ENCODE results near the gene ETFBKMT.

DNA sequence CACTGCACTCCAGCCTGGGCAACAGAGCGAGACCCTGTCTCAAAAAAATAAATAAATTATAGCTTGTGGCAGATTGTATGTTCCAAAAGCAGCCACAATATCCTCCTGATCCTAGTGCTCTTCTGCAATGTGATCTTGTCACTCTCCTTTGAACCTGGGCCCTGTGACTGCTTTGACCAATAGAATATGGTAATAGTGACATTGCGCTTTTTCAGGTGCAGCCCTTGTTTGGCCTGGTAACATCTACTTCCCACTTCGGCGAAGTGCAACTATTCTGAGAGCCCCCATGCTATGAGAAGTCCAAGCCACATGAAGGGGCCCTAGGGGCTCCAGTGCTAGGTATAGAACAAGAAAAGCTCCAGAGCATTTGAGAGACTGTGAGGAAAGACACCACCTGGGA lies 37.5 kb upstream of the ETFBKMT start:
- TF ChIP-seq, protein P1, sequence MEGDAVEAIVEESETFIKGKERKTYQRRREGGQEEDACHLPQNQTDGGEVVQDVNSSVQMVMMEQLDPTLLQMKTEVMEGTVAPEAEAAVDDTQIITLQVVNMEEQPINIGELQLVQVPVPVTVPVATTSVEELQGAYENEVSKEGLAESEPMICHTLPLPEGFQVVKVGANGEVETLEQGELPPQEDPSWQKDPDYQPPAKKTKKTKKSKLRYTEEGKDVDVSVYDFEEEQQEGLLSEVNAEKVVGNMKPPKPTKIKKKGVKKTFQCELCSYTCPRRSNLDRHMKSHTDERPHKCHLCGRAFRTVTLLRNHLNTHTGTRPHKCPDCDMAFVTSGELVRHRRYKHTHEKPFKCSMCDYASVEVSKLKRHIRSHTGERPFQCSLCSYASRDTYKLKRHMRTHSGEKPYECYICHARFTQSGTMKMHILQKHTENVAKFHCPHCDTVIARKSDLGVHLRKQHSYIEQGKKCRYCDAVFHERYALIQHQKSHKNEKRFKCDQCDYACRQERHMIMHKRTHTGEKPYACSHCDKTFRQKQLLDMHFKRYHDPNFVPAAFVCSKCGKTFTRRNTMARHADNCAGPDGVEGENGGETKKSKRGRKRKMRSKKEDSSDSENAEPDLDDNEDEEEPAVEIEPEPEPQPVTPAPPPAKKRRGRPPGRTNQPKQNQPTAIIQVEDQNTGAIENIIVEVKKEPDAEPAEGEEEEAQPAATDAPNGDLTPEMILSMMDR (IDR thresholded peaks at IDR 0.05): no peak
- TF ChIP-seq POLR2A (IDR thresholded peaks at IDR 0.05): no peak
